Measurements from ENCODE around the gene MAN1C1. TPM values are rescaled to one million over a fixed set of nuclear protein-coding genes. Genes with fewer than 3 reads are reported as not detected.

The MAN1C1 gene
- total and polyA plus RNA-seq, 2 donors (not counting 3 experiments of a cell fraction or from before 2014, with no cell fraction given): 1.5 to 4.0 TPM

GRCh38 chr1:25703041-25703440 lies 86.5 kb downstream of the MAN1C1 start:
- no peak overlapping the region for H3K4me2 ChIP-seq (ENCODE audit: insufficient read depth, low read length)
- FAIRE-seq (no peak), DNase-seq (ENCODE audit: low read depth, low spot score) (no peak)
- TF ChIP-seq CTCF (IDR thresholded peaks at IDR 0.05; ENCODE audit: extremely low read depth in 1 of 2, insufficient read depth in 1 of 2, low read depth in 1 of 2, low read length in 2 of 2): no peak
- no peak for TF ChIP-seq GATA2 (IDR thresholded peaks at IDR 0.05; ENCODE audit: insufficient read depth, insufficient read length, low read depth, low read length)
- no peak for TF ChIP-seq MYC (IDR thresholded peaks at IDR 0.05; ENCODE audit: low read depth, low read length)
- no peak for TF ChIP-seq EZH2 (IDR thresholded peaks at IDR 0.05; ENCODE audit: borderline replicate concordance, low read depth, low read length, severe bottlenecking)
- no peak for TF ChIP-seq POLR2A (IDR thresholded peaks at IDR 0.05; ENCODE audit: low read depth, low read length)
- TF ChIP-seq POLR2AphosphoS5 (IDR thresholded peaks at IDR 0.05; ENCODE audit: insufficient read depth, low read depth, low read length): no peak
- TF ChIP-seq MAX (IDR thresholded peaks at IDR 0.05; ENCODE audit: insufficient read depth, insufficient read length): no peak
- no peak for TF ChIP-seq FOS (IDR thresholded peaks at IDR 0.05; ENCODE audit: borderline replicate concordance, insufficient read depth, low read length)
- TF ChIP-seq JUN (IDR thresholded peaks at IDR 0.05; ENCODE audit: borderline replicate concordance, insufficient read depth, insufficient read length, low read depth): no peak
- intact Hi-C loops (cut with micrococcal nuclease) (no loop called here), dilution Hi-C loops (cut with MboI; ENCODE audit: extremely low pct_ligation_motif_present, low sequenced_read_pairs) (no loop called here)
- H3K79me2 ChIP-seq (ENCODE audit: control insufficient read depth, insufficient read depth, low read length): no peaks in the 10 kb centered on the region
- no peaks in the 10 kb centered on the region for H3K36me3 ChIP-seq (ENCODE audit: control insufficient read depth in 2 of 2, extremely low read depth in 1 of 2, insufficient read depth in 2 of 2, low read length in 2 of 2)
- peaks cover 4 to 17% of the 10 kb centered on the region in 2 experiments for H3K27me3 ChIP-seq (ENCODE audit: control insufficient read depth in 2 of 2, insufficient read depth in 2 of 2, low read length in 2 of 2)
- no peak overlapping the region for H2AFZ ChIP-seq (ENCODE audit: low read depth, low read length)
- CTCF ChIA-PET: no interaction called here
- no TSS peak for BruUV-seq (replicated peaks)
- POLR2A ChIA-PET: no interaction called here
- H3K27ac ChIP-seq (ENCODE audit: insufficient read depth, low read depth, low read length): no peak overlapping the region
- no peaks in the 10 kb centered on the region for H3K9me1 ChIP-seq (replicated peaks; ENCODE audit: control insufficient read depth, extremely low read depth, insufficient read depth, low read length)
- no peaks in the 10 kb centered on the region for H3K9me3 ChIP-seq (replicated peaks; ENCODE audit: control insufficient read depth, insufficient read depth, low read length)
- H3K4me1 ChIP-seq (ENCODE audit: control insufficient read depth, extremely low read depth, insufficient read depth, low read length): no peaks in the 10 kb centered on the region
- H4K20me1 ChIP-seq (replicated peaks; ENCODE audit: control insufficient read depth, extremely low read depth, insufficient read depth, low read length): no peaks in the 10 kb centered on the region
- H3K4me3 ChIP-seq (replicated peaks in 1 of 3; ENCODE audit: insufficient read depth in 1 of 3, low read depth in 1 of 3, low read length in 3 of 3): no peak overlapping the region
- no peak overlapping the region for H3K9ac ChIP-seq (replicated peaks; ENCODE audit: extremely low read depth, insufficient read depth, low read length)

All from endothelial cell of umbilical vein (primary cell).